Measurements from ENCODE around the gene CENPP.

- no peak for TF ChIP-seq GATA3 (IDR thresholded peaks at IDR 0.05; ENCODE audit: low read depth, low read length)
- TF ChIP-seq GATA2 (IDR thresholded peaks at IDR 0.05; ENCODE audit: low read depth, low read length), result no peak
Observed at GRCh38 chr9:92512622-92513021, 186.9 kb downstream of the CENPP start.

Measured in SH-SY5Y (cell line).